PFSK-1 (cell line): Measurements from ENCODE around the gene ABHD12.

Source experiments
- POLR2AphosphoS5 ChIP-seq: IDR thresholded peaks from 2 replicates; pipeline ENCODE4 v1.6.1; 2012; ENCODE audit warnings: low read depth, mild to moderate bottlenecking, control low read depth, low read length, moderate library complexity
- REST ChIP-seq, 2 experiments: IDR thresholded peaks; 2 replicates each; pipeline versions ENCODE4 v1.6.1 to v1.8.0; 2011 to 2012; ENCODE audit warnings: low read depth in 2 of 2, low read length in 2 of 2, control low read depth in 1 of 2, inconsistent platforms in 1 of 2, mild to moderate bottlenecking in 1 of 2, moderate library complexity in 1 of 2; ENCODE audit not compliant: insufficient read depth in 1 of 2
- SIN3A ChIP-seq: IDR thresholded peaks from 2 replicates; pipeline ENCODE4 v1.6.1; 2012; ENCODE audit warnings: mild to moderate bottlenecking, low read length, moderate library complexity, borderline replicate concordance; ENCODE audit not compliant: insufficient read depth
- TAF1 ChIP-seq: IDR thresholded peaks from 2 replicates; pipeline ENCODE4 v1.6.1; 2012; ENCODE audit warnings: low read length, control low read depth, borderline replicate concordance; ENCODE audit not compliant: insufficient read depth

- TF ChIP-seq POLR2AphosphoS5 (no peak), SIN3A (no peak), TAF1 (no peak), REST (IDR thresholded peaks at IDR 0.05; ENCODE audit: insufficient read depth in 1 of 2, low read depth in 2 of 2, low read length in 2 of 2) (no peak)
These were observed 110.5 kb downstream of the ABHD12 start for GRCh38 chr20:25280051-25280573.
